ENCODE results near the gene TMEM260. TPM values are rescaled to one million over a fixed set of nuclear protein-coding genes. Genes with fewer than 3 reads are reported as not detected.
"Not testable (repeated sequence)": the region's sequence is repeated elsewhere in the genome, so short reads cannot be mapped to it uniquely, and the experiment has no call there.

TMEM260 gene
- total and polyA plus RNA-seq, 12 donors, result 2.5 to 10.1 (median 5.2) TPM

DNA sequence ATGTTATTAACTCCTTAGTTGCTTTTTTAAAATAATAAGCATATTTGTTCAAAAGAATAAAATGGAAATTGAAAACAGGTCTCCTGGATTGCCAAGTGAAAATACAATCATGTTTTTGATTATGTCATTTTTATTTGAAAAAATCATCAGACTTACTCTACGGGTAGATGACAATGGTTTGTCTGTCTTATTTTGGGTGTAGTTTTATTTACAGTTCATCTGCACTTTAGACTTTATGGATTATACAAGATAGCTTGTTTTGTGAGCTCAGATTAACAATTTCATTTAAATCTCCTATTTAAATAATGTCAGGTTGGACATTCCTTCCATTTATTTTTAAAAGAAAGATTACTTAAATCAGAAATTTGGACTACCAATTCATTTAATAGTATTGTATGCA is 14.8 kb downstream of the TMEM260 start:
- no peaks in the 10 kb centered on the region for H3K27me3 ChIP-seq
- intact Hi-C loops (cut with DNase I), result no loop called here
- no peaks in the 10 kb centered on the region for H3K9me3 ChIP-seq
- ATAC-seq (no peak), DNase-seq (no peak)
- peaks cover 0 to 58% (median 5%) of the 10 kb centered on the region in 9 donors for H3K36me3 ChIP-seq
- 92 to 93% methylated on average over 1 of the region's 1 CpG for WGBS, 2 donors
- peaks cover 0 to 11% (median 0%) of the 10 kb centered on the region in 9 donors for H3K4me1 ChIP-seq
- no peak for TF ChIP-seq CTCF (IDR thresholded peaks at IDR 0.05)
- H3K27ac ChIP-seq, result no peak overlapping the region
- no peak overlapping the region for H3K4me3 ChIP-seq

GRCh38 chr14:56598519-56598918 is 18.9 kb downstream of the TMEM260 start:
- DNase-seq, result no peak
- intact Hi-C loops (cut with DNase I), result no loop called here
- Histone ChIP-seq H3K27ac (no peak overlapping the region), H3K36me3 (peaks cover 0 to 43% (median 0%) of the 10 kb centered on the region in 9 donors), H3K4me1 (no peaks in the 10 kb centered on the region), H3K27me3 (no peaks in the 10 kb centered on the region), H3K9me3 (no peaks in the 10 kb centered on the region), H3K4me3 (no peak overlapping the region)
- WGBS, 2 donors, result 95 to 100% methylated on average over 1 of the region's 1 CpG
- no peak for TF ChIP-seq CTCF (IDR thresholded peaks at IDR 0.05)
- no peak for ATAC-seq

DNA sequence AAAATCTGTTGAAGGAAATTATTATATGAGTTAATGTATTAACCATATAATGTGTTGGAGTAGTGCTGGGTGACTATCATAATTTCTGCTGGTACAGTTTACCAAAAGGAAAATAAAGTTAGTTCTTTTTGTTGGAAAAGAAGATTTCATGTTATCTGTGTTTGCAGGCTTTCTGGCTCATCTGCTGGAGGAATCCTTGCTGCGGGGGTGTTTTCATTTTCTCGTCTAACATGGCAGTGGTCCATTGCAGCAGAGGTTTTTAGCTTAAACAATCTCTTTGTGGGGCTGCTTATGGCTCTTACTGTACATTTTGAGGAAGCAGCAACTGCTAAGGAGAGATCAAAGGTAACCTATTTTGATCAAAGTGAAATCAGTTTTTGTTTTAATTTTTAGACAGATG is 24.1 kb downstream of the TMEM260 start:
- DNase-seq (no peak), ATAC-seq (no peak)
- Histone ChIP-seq H3K9me3 (no peaks in the 10 kb centered on the region), H3K27me3 (no peaks in the 10 kb centered on the region), H3K4me3 (no peak overlapping the region), H3K27ac (no peak overlapping the region), H3K4me1 (no peaks in the 10 kb centered on the region), H3K36me3 (peaks cover 0 to 57% (median 5%) of the 10 kb centered on the region in 9 donors)
- 77 to 78% methylated on average over 2 of the region's 2 CpGs for whole genome bisulfite sequencing, 2 donors
- no peak for TF ChIP-seq CTCF (IDR thresholded peaks at IDR 0.05)
- intact Hi-C loops (cut with DNase I), result no loop called here

GRCh38 chr14:56608689-56609088 is 29.1 kb downstream of the TMEM260 start:
- intact Hi-C loops (cut with DNase I), result no loop called here
- Histone ChIP-seq H3K36me3 (peaks cover 0 to 93% (median 22%) of the 10 kb centered on the region in 9 donors), H3K4me3 (no peak overlapping the region), H3K9me3 (no peaks in the 10 kb centered on the region), H3K27me3 (no peaks in the 10 kb centered on the region), H3K27ac (no peak overlapping the region), H3K4me1 (no peaks in the 10 kb centered on the region)
- TF ChIP-seq CTCF (IDR thresholded peaks at IDR 0.05), result no peak
- no peak for DNase-seq
- ATAC-seq, result no peak
- 95 to 96% methylated on average over 2 of the region's 2 CpGs for WGBS, 2 donors

GRCh38 chr14:56611663-56612062 is 32.1 kb downstream of the TMEM260 start:
- H3K27me3 ChIP-seq; H3K27ac ChIP-seq; H3K4me1 ChIP-seq; ATAC-seq; H3K4me3 ChIP-seq; DNase-seq; intact Hi-C loops (cut with DNase I); H3K9me3 ChIP-seq: not testable (repeated sequence)
- peaks cover 0 to 98% (median 19%) of the 10 kb centered on the region in 9 donors for H3K36me3 ChIP-seq
- WGBS, 2 donors, result 99 to 100% methylated on average over 2 of the region's 2 CpGs
